BLaER1 (cell line): ENCODE data around the gene RCAN2.
"Not testable (repeated sequence)": the region's sequence is repeated elsewhere in the genome, so short reads cannot be mapped to it uniquely, and the experiment has no call there.

Source experiments
- H3K27ac ChIP-seq: shearing (Covaris generic); formaldehyde crosslinking; 2 replicates; pipeline ENCODE4 v1.8.1; 2022
- H3K27me3 ChIP-seq: shearing (Covaris generic); formaldehyde crosslinking; 2 replicates; pipeline ENCODE4 v1.8.1; 2022
- H3K36me3 ChIP-seq: shearing (Covaris generic); formaldehyde crosslinking; 2 replicates; pipeline ENCODE4 v1.8.1; 2022
- H3K4me1 ChIP-seq: shearing (Covaris generic); formaldehyde crosslinking; 2 replicates; pipeline ENCODE4 v1.8.1; 2022
- H3K4me2 ChIP-seq: shearing (Covaris generic); formaldehyde crosslinking; 2 replicates; pipeline ENCODE4 v1.8.1; 2022
- H3K4me3 ChIP-seq: shearing (Covaris generic); formaldehyde crosslinking; 2 replicates; pipeline ENCODE4 v1.8.1; 2022
- H3K9ac ChIP-seq: shearing (Covaris generic); formaldehyde crosslinking; 2 replicates; pipeline ENCODE4 v1.8.1; 2022
- H3K9me3 ChIP-seq: shearing (Covaris generic); formaldehyde crosslinking; 2 replicates; pipeline ENCODE4 v1.8.1; 2022
- H4K20me1 ChIP-seq: shearing (Covaris generic); formaldehyde crosslinking; 2 replicates; pipeline ENCODE4 v1.8.1; 2022
- Cebpa-rat ChIP-seq: shearing (Covaris generic); IDR thresholded peaks from 2 replicates; pipeline ENCODE4 v1.8.1; 2022

Gene RCAN2

GRCh38 chr6:46352541-46353268 lies 138.5 kb downstream of the RCAN2 start:
- Histone ChIP-seq H3K9me3 (no peaks in the 10 kb centered on the region), H3K4me2 (0 out of 2 replicates have a peak overlapping the region, but pooled peaks have one; percentile 4), H3K27ac (no peak overlapping the region), H3K4me1 (peaks cover 8% of the 10 kb centered on the region), H3K9ac (no peak overlapping the region), H4K20me1 (no peaks in the 10 kb centered on the region), H3K4me3 (no peak overlapping the region), H3K27me3 (no peaks in the 10 kb centered on the region), H3K36me3 (no peaks in the 10 kb centered on the region)
- TF ChIP-seq Cebpa-rat = no peak

GRCh38 chr6:46350714-46351113 lies 140.5 kb downstream of the RCAN2 start:
- H3K4me3 ChIP-seq = no peak overlapping the region
- no peaks in the 10 kb centered on the region for H3K27me3 ChIP-seq
- peaks cover 8% of the 10 kb centered on the region for H3K4me1 ChIP-seq
- H3K36me3 ChIP-seq = no peaks in the 10 kb centered on the region
- H3K27ac ChIP-seq = no peak overlapping the region
- TF ChIP-seq Cebpa-rat = no peak
- no peak overlapping the region for H3K9ac ChIP-seq
- no peaks in the 10 kb centered on the region for H3K9me3 ChIP-seq
- H3K4me2 ChIP-seq = no peak overlapping the region
- no peaks in the 10 kb centered on the region for H4K20me1 ChIP-seq

- H3K4me2 ChIP-seq = no peak overlapping the region
- no peak overlapping the region for H3K27ac ChIP-seq
- H3K36me3 ChIP-seq = no peaks in the 10 kb centered on the region
- H4K20me1 ChIP-seq = no peaks in the 10 kb centered on the region
- no peaks in the 10 kb centered on the region for H3K27me3 ChIP-seq
- H3K4me1 ChIP-seq = peaks cover 5% of the 10 kb centered on the region
- H3K4me3 ChIP-seq = no peak overlapping the region
- no peak overlapping the region for H3K9ac ChIP-seq
- H3K9me3 ChIP-seq = no peaks in the 10 kb centered on the region
- no peak for TF ChIP-seq Cebpa-rat
These were observed 143.6 kb downstream of the RCAN2 start for GRCh38 chr6:46347669-46348068.

- Histone ChIP-seq H3K4me3 (no peak overlapping the region), H3K27ac (no peak overlapping the region), H3K9ac (no peak overlapping the region), H3K4me2 (no peak overlapping the region), H3K36me3 (no peaks in the 10 kb centered on the region), H3K4me1 (no peaks in the 10 kb centered on the region), H3K9me3 (no peaks in the 10 kb centered on the region), H3K27me3 (no peaks in the 10 kb centered on the region), H4K20me1 (no peaks in the 10 kb centered on the region)
- TF ChIP-seq Cebpa-rat = no peak
These were observed 151.0 kb downstream of the RCAN2 start for GRCh38 chr6:46340246-46340645.

- Histone ChIP-seq H4K20me1 (no peaks in the 10 kb centered on the region), H3K4me1 (no peaks in the 10 kb centered on the region), H3K9ac (no peak overlapping the region), H3K4me3 (no peak overlapping the region), H3K27ac (no peak overlapping the region), H3K9me3 (no peaks in the 10 kb centered on the region), H3K4me2 (no peak overlapping the region), H3K27me3 (no peaks in the 10 kb centered on the region), H3K36me3 (no peaks in the 10 kb centered on the region)
- no peak for TF ChIP-seq Cebpa-rat
These were observed 153.1 kb downstream of the RCAN2 start for GRCh38 chr6:46338131-46338530.

- H3K36me3 ChIP-seq = no peaks in the 10 kb centered on the region
- H3K9ac ChIP-seq = no peak overlapping the region
- no peaks in the 10 kb centered on the region for H3K4me1 ChIP-seq
- H4K20me1 ChIP-seq = no peaks in the 10 kb centered on the region
- no peaks in the 10 kb centered on the region for H3K27me3 ChIP-seq
- H3K27ac ChIP-seq = no peak overlapping the region
- no peak for TF ChIP-seq Cebpa-rat
- no peak overlapping the region for H3K4me3 ChIP-seq
- no peaks in the 10 kb centered on the region for H3K9me3 ChIP-seq
- H3K4me2 ChIP-seq = no peak overlapping the region
These were observed 156.8 kb downstream of the RCAN2 start for GRCh38 chr6:46334442-46334841.

GRCh38 chr6:46333481-46333880 lies 157.8 kb downstream of the RCAN2 start:
- no peak overlapping the region for H3K4me3 ChIP-seq
- no peak for TF ChIP-seq Cebpa-rat
- no peaks in the 10 kb centered on the region for H3K27me3 ChIP-seq
- H3K4me2 ChIP-seq = no peak overlapping the region
- no peaks in the 10 kb centered on the region for H4K20me1 ChIP-seq
- no peak overlapping the region for H3K9ac ChIP-seq
- H3K4me1 ChIP-seq = no peaks in the 10 kb centered on the region
- no peaks in the 10 kb centered on the region for H3K9me3 ChIP-seq
- no peak overlapping the region for H3K27ac ChIP-seq
- no peaks in the 10 kb centered on the region for H3K36me3 ChIP-seq

GRCh38 chr6:46332448-46332847 lies 158.8 kb downstream of the RCAN2 start:
- H4K20me1 ChIP-seq, H3K4me3 ChIP-seq, H3K27ac ChIP-seq, H3K4me2 ChIP-seq, H3K27me3 ChIP-seq, H3K36me3 ChIP-seq, H3K4me1 ChIP-seq, H3K9me3 ChIP-seq, H3K9ac ChIP-seq: not testable (repeated sequence)

GRCh38 chr6:46331461-46331860 lies 159.8 kb downstream of the RCAN2 start:
- Histone ChIP-seq H3K4me2 (no peak overlapping the region), H3K4me1 (peaks cover 2% of the 10 kb centered on the region), H3K27ac (no peak overlapping the region), H3K4me3 (no peak overlapping the region), H3K9ac (no peak overlapping the region), H4K20me1 (no peaks in the 10 kb centered on the region), H3K27me3 (no peaks in the 10 kb centered on the region), H3K36me3 (no peaks in the 10 kb centered on the region), H3K9me3 (no peaks in the 10 kb centered on the region)
- no peak for TF ChIP-seq Cebpa-rat

GRCh38 chr6:46329568-46329967 lies 161.7 kb downstream of the RCAN2 start:
- no peak overlapping the region for H3K4me2 ChIP-seq
- no peaks in the 10 kb centered on the region for H3K36me3 ChIP-seq
- H3K4me3 ChIP-seq = no peak overlapping the region
- H3K27ac ChIP-seq = no peak overlapping the region
- no peak overlapping the region for H3K9ac ChIP-seq
- no peaks in the 10 kb centered on the region for H3K9me3 ChIP-seq
- H3K27me3 ChIP-seq = no peaks in the 10 kb centered on the region
- H4K20me1 ChIP-seq = no peaks in the 10 kb centered on the region
- TF ChIP-seq Cebpa-rat = no peak
- H3K4me1 ChIP-seq = peaks cover 20% of the 10 kb centered on the region

- Histone ChIP-seq H3K27me3 (no peaks in the 10 kb centered on the region), H4K20me1 (no peaks in the 10 kb centered on the region), H3K9me3 (no peaks in the 10 kb centered on the region), H3K9ac (no peak overlapping the region), H3K36me3 (no peaks in the 10 kb centered on the region), H3K4me3 (no peak overlapping the region), H3K4me2 (no peak overlapping the region), H3K27ac (no peak overlapping the region), H3K4me1 (peaks cover 20% of the 10 kb centered on the region)
- TF ChIP-seq Cebpa-rat = no peak
These were observed 163.5 kb downstream of the RCAN2 start for GRCh38 chr6:46327779-46328178.
